ENCODE measurements around the gene NAB2.

Gene NAB2

DNA sequence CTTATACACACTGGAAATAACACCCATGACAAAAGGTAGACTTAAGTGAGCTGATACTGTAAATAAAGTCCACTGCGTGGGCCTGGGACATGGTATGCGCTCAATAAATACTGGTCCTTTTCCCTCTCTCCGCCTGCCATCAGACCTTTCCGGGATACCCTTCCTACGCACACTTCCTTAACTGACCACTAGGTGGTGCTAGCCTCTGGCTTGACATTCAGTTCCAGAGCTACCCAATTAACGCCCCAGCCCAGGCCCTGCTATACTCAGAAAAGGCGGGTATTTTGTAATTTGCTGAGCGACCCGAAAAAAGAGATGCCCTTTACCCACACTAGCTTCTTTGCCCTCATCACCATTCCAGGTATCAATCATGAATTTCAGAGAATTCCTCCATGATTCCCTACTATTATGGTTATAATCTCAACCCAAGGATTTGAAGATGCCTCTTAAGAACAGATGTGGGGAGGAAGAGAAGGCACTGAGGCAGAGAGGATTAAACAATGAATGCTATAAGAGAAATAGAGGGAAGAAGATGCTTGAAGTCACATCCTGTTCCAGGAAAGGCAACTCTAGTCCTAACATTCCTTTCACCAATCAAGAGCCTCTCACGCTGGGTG is 35.5 kb downstream of the NAB2 start:
- TF ChIP-seq, protein P1, sequence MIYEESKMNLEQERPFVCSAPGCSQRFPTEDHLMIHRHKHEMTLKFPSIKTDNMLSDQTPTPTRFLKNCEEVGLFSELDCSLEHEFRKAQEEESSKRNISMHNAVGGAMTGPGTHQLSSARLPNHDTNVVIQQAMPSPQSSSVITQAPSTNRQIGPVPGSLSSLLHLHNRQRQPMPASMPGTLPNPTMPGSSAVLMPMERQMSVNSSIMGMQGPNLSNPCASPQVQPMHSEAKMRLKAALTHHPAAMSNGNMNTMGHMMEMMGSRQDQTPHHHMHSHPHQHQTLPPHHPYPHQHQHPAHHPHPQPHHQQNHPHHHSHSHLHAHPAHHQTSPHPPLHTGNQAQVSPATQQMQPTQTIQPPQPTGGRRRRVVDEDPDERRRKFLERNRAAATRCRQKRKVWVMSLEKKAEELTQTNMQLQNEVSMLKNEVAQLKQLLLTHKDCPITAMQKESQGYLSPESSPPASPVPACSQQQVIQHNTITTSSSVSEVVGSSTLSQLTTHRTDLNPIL (CRISPR knock-in tag; IDR thresholded peaks at IDR 0.05; ENCODE audit: low read depth), result no peak
- TF ChIP-seq ISL1 (CRISPR knock-in tag; IDR thresholded peaks at IDR 0.05), result no peak

GRCh38 chr12:57126061-57126460 is 37.1 kb downstream of the NAB2 start:
- no peak for ATAC-seq
- TF ChIP-seq ZC3H10 (CRISPR knock-in tag; IDR thresholded peaks at IDR 0.05), result no peak
- TF ChIP-seq CSRNP3 (CRISPR knock-in tag; IDR thresholded peaks at IDR 0.05), result no peak
- no peak for TF ChIP-seq BACH2 (CRISPR knock-in tag; IDR thresholded peaks at IDR 0.05; ENCODE audit: borderline replicate concordance)
- TF ChIP-seq TCF4 (CRISPR knock-in tag; IDR thresholded peaks at IDR 0.05; ENCODE audit: borderline replicate concordance), result no peak
- no peak for TF ChIP-seq ZNF565 (CRISPR knock-in tag; conservative IDR thresholded peaks at IDR 0.05; ENCODE audit: low read depth)
- no peak for TF ChIP-seq RARB (CRISPR knock-in tag; IDR thresholded peaks at IDR 0.05)

More for the DNA sequence above, 35.5 kb downstream of the NAB2 start:
- peak; percentile 54 for ATAC-seq

- no peak for ATAC-seq
- TF ChIP-seq ZNF565 (CRISPR knock-in tag; conservative IDR thresholded peaks at IDR 0.05; ENCODE audit: low read depth) (no peak), ZNF70 (CRISPR knock-in tag; IDR thresholded peaks at IDR 0.05) (no peak), ARNTL (CRISPR knock-in tag; IDR thresholded peaks at IDR 0.05; ENCODE audit: borderline replicate concordance, low read depth) (no peak), CSDC2 (CRISPR knock-in tag; IDR thresholded peaks at IDR 0.05) (no peak), RARB (CRISPR knock-in tag; IDR thresholded peaks at IDR 0.05) (no peak), ZC3H10 (CRISPR knock-in tag; IDR thresholded peaks at IDR 0.05) (no peak), TSHZ2 (CRISPR knock-in tag; IDR thresholded peaks at IDR 0.05) (no peak), GLIS3 (CRISPR knock-in tag; IDR thresholded peaks at IDR 0.05) (no peak), ESRRG (CRISPR knock-in tag; IDR thresholded peaks at IDR 0.05) (no peak), TOX (CRISPR knock-in tag; IDR thresholded peaks at IDR 0.05; ENCODE audit: borderline replicate concordance) (no peak), SNAI2 (CRISPR knock-in tag; IDR thresholded peaks at IDR 0.05) (no peak), OSR1 (CRISPR knock-in tag; IDR thresholded peaks at IDR 0.05) (no peak), PPARA (CRISPR knock-in tag; IDR thresholded peaks at IDR 0.05; ENCODE audit: borderline replicate concordance) (no peak), TCF4 (CRISPR knock-in tag; IDR thresholded peaks at IDR 0.05; ENCODE audit: borderline replicate concordance) (no peak)
- TF ChIP-seq, protein P1 (CRISPR knock-in tag; IDR thresholded peaks at IDR 0.05; ENCODE audit: low read depth), result no peak
- TF ChIP-seq, protein P2, sequence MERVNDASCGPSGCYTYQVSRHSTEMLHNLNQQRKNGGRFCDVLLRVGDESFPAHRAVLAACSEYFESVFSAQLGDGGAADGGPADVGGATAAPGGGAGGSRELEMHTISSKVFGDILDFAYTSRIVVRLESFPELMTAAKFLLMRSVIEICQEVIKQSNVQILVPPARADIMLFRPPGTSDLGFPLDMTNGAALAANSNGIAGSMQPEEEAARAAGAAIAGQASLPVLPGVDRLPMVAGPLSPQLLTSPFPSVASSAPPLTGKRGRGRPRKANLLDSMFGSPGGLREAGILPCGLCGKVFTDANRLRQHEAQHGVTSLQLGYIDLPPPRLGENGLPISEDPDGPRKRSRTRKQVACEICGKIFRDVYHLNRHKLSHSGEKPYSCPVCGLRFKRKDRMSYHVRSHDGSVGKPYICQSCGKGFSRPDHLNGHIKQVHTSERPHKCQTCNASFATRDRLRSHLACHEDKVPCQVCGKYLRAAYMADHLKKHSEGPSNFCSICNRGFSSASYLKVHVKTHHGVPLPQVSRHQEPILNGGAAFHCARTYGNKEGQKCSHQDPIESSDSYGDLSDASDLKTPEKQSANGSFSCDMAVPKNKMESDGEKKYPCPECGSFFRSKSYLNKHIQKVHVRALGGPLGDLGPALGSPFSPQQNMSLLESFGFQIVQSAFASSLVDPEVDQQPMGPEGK (CRISPR knock-in tag; IDR thresholded peaks at IDR 0.05; ENCODE audit: borderline replicate concordance), result no peak
- TF ChIP-seq, protein P3, sequence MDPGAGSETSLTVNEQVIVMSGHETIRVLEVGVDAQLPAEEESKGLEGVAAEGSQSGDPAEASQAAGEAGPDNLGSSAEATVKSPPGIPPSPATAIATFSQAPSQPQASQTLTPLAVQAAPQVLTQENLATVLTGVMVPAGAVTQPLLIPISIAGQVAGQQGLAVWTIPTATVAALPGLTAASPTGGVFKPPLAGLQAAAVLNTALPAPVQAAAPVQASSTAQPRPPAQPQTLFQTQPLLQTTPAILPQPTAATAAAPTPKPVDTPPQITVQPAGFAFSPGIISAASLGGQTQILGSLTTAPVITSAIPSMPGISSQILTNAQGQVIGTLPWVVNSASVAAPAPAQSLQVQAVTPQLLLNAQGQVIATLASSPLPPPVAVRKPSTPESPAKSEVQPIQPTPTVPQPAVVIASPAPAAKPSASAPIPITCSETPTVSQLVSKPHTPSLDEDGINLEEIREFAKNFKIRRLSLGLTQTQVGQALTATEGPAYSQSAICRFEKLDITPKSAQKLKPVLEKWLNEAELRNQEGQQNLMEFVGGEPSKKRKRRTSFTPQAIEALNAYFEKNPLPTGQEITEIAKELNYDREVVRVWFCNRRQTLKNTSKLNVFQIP (CRISPR knock-in tag; IDR thresholded peaks at IDR 0.05; ENCODE audit: borderline replicate concordance, low read depth), result no peak
These were observed 37.6 kb downstream of the NAB2 start for GRCh38 chr12:57126561-57126960.

Measured in SK-N-SH treated with all-trans-retinoic acid at 6 μM for 48 hours (cell line).